Esophagus squamous epithelium (tissue), 5 donors: ENCODE measurements around the gene RSPH1. TPM values are rescaled to one million over a fixed set of nuclear protein-coding genes. Genes with fewer than 3 reads are reported as not detected.

Experiments used
- DNase-seq: peaks from one replicate; lab custom pipeline; 2025; lab: John Stamatoyannopoulos, UW
- H3K27ac ChIP-seq, 4 donors: fragments of 200-600 bp; sonication (generic); one replicate each; pipeline ENCODE4 v1.5.1; 2016 to 2019; ENCODE audit warnings: mild to moderate bottlenecking in 1 of 4
- H3K27me3 ChIP-seq, 4 donors: fragments of 200-600 bp; sonication (generic); 1 replicate in 3 of 4; 2 replicates in 1 of 4; pipeline versions ENCODE4 v1.5.1 to v1.6.0; 2017 to 2021; ENCODE audit warnings: antibody characterized with exemption in 1 of 4
- H3K36me3 ChIP-seq, 3 donors: fragments of 200-600 bp; sonication (generic); one replicate each; pipeline ENCODE4 v1.5.1; 2016 to 2019
- H3K4me1 ChIP-seq, 3 donors: fragments of 200-600 bp; sonication (generic); one replicate each; pipeline ENCODE4 v1.5.1; 2017 to 2019
- H3K4me3 ChIP-seq, 4 donors: fragments of 200-600 bp; sonication (generic); 1 replicate in 3 of 4; 2 replicates in 1 of 4; pipeline ENCODE4 v1.5.1; 2016 to 2019; ENCODE audit warnings: mild to moderate bottlenecking in 2 of 4, moderate library complexity in 1 of 4
- H3K9me3 ChIP-seq, 3 donors: fragments of 200-600 bp; sonication (generic); one replicate each; pipeline ENCODE4 v1.5.1; 2016 to 2019
- POLR2A ChIP-seq, 4 donors: fragments of 450-650 bp; IDR thresholded peaks; one replicate each; pipeline ENCODE4 v1.6.1; 2017; ENCODE audit warnings: antibody characterized with exemption in 4 of 4, mild to moderate bottlenecking in 4 of 4, moderate library complexity in 3 of 4
- WGBS, 2 donors: methylation state at CpG; one replicate each; pipeline ENCODE4 v1.1.5; 2018; 5-methylcytosine and 5-hydroxymethylcytosine counted together
- intact Hi-C: fragments of 100-400 bp; cut with DNase I; formaldehyde crosslinking; loops from one replicate; pipeline ENCODE4 v1.15.0; 2022
- total RNA-seq, 4 donors: library from RNA; depleted of rRNA; stranded (reverse); fragments of >200 nt; gene quantifications; one replicate each; pipeline ENCODE4 v1.1.0, GENCODE V29; 2016
- TF ChIP-seq, protein P1 (sequence below), 6 experiments: fragments of 450-650 bp in 4 of 6; fragments of 200-600 bp in 2 of 6; sonication (generic) in 2 of 6; IDR thresholded peaks; one replicate each; pipeline ENCODE4 v1.5.1; 2016 to 2019; ENCODE audit warnings: antibody characterized with exemption in 6 of 6, mild to moderate bottlenecking in 4 of 6, moderate library complexity in 4 of 6
- donor health status: DM: yes; HTN: yes; CAD: no.

Gene RSPH1
- total RNA-seq, 4 donors from 2014 or later, result 0.19 TPM; not detected in 3

DNA sequence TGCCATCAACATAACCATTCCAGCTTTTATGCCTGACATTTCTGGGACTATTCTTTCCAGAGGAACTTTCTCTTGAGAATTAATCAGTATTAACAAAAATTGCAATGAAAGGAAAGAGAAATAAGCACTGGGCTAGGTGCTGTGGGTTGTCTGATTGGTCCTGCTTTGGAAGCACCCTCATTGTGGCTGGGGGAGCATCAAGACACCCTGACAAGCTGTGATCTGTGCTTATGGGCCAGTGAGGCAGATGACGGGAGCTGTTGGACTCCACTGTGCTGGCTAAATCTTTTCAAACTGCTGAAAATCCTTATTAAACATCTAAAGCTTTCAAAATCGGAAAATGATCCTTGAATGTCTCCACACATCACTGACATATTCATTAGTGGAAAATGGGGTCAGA lies 72.3 kb downstream of the RSPH1 start:
- no peaks in the 10 kb centered on the region for H3K4me1 ChIP-seq
- 61 to 77% methylated on average over 2 of the region's 2 CpGs for WGBS, 2 donors
- H3K4me3 ChIP-seq, result no peak overlapping the region
- peaks cover 0 to 6% (median 0%) of the 10 kb centered on the region in 3 donors for H3K9me3 ChIP-seq
- H3K36me3 ChIP-seq, result no peaks in the 10 kb centered on the region
- no peak for DNase-seq
- intact Hi-C loops, result no loop called here
- H3K27ac ChIP-seq, result no peak overlapping the region
- TF ChIP-seq, protein P1, sequence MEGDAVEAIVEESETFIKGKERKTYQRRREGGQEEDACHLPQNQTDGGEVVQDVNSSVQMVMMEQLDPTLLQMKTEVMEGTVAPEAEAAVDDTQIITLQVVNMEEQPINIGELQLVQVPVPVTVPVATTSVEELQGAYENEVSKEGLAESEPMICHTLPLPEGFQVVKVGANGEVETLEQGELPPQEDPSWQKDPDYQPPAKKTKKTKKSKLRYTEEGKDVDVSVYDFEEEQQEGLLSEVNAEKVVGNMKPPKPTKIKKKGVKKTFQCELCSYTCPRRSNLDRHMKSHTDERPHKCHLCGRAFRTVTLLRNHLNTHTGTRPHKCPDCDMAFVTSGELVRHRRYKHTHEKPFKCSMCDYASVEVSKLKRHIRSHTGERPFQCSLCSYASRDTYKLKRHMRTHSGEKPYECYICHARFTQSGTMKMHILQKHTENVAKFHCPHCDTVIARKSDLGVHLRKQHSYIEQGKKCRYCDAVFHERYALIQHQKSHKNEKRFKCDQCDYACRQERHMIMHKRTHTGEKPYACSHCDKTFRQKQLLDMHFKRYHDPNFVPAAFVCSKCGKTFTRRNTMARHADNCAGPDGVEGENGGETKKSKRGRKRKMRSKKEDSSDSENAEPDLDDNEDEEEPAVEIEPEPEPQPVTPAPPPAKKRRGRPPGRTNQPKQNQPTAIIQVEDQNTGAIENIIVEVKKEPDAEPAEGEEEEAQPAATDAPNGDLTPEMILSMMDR (IDR thresholded peaks at IDR 0.05), result no peak
- no peak for TF ChIP-seq POLR2A (IDR thresholded peaks at IDR 0.05)
- peaks cover 0 to 86% (median 0%) of the 10 kb centered on the region in 4 donors for H3K27me3 ChIP-seq

DNA sequence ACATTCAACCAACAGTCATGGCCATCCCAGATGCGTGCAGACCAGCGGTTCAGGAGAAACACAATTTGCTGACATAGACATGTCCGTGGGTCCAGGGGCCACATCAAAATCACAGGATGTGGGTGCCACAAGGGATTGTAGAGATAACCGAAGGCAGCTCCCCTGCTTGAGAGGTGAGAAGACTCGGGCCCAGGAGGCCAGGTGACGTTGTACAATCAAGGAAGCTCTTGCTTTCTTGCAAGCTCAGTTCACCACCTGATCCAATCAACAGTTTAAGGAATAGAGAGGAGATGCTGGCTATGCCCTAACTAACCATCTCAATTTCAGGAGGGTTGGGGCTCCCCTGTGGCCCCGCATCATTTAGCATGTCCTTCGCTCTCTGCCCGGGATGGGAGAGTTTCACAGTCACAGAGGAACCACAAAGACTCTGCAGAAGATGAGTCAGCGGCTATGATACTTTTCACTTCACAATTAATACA lies 72.8 kb downstream of the RSPH1 start:
- intact Hi-C loops, result no loop called here
- Histone ChIP-seq H3K4me3 (no peak overlapping the region), H3K27me3 (peaks cover 0 to 86% (median 0%) of the 10 kb centered on the region in 4 donors), H3K27ac (no peak overlapping the region), H3K36me3 (no peaks in the 10 kb centered on the region), H3K4me1 (no peaks in the 10 kb centered on the region), H3K9me3 (peaks cover 0 to 6% (median 0%) of the 10 kb centered on the region in 3 donors)
- TF ChIP-seq, protein P1 (IDR thresholded peaks at IDR 0.05), result no peak
- no peak for TF ChIP-seq POLR2A (IDR thresholded peaks at IDR 0.05)
- no peak for DNase-seq
- WGBS, 2 donors, result 55 to 68% methylated on average over 10 of the region's 10 CpGs

Other genes starting within 250 kb of the RSPH1 start
- 10 to 100 TPM in 1 of 4 donors, 1 to 10 TPM in 2, not detected in 1; 1.4 to 15.1 (median 7.2) TPM for gene TFF3, start 180.8 kb downstream of the RSPH1 start, total RNA-seq
- gene TFF2, start 145.2 kb downstream of the RSPH1 start, total RNA-seq, result 1 to 10 TPM in 1 of 4 donors, not detected in 3; 1.7 TPM
- not detected for gene TFF1, start 129.7 kb downstream of the RSPH1 start, total RNA-seq
- under 1 TPM in 1 of 4 donors, not detected in 3; 0.09 TPM for gene TMPRSS3, start 100.2 kb downstream of the RSPH1 start, total RNA-seq
- 1 to 10 TPM in 1 of 4 donors, under 1 TPM in 3; 0.57 to 1.9 (median 0.73) TPM for gene UBASH3A, start 92.3 kb downstream of the RSPH1 start, total RNA-seq
- gene SLC37A1, start 17.6 kb upstream of the RSPH1 start, total RNA-seq, result 10 to 100 TPM; 10.7 to 21.1 (median 14.0) TPM
- 1 to 10 TPM in 3 of 4 donors, under 1 TPM in 1; 0.61 to 2.9 (median 1.8) TPM for gene PDE9A, start 157.4 kb upstream of the RSPH1 start, total RNA-seq